ENCODE data around the gene IGHMBP2.

The IGHMBP2 gene

GRCh38 chr11:68939583-68940555 lies 36.2 kb downstream of the IGHMBP2 start:
- no peak for DNase-seq (ENCODE audit: low read depth in 2 of 2)

GRCh38 chr11:68940651-68941323 lies 37.1 kb downstream of the IGHMBP2 start:
- DNase-seq (ENCODE audit: low read depth in 2 of 2), result no peak

GRCh38 chr11:68941324-68942094 lies 37.8 kb downstream of the IGHMBP2 start:
- DNase-seq (ENCODE audit: low read depth in 2 of 2), result no peak

- DNase-seq (ENCODE audit: low read depth in 2 of 2), result no peak
Measured at GRCh38 chr11:68942095-68942620, 38.5 kb downstream of the IGHMBP2 start.

GRCh38 chr11:68942751-68943271 lies 39.1 kb downstream of the IGHMBP2 start:
- no peak for DNase-seq (ENCODE audit: low read depth in 2 of 2)

- DNase-seq (ENCODE audit: low read depth in 2 of 2), result no peak
Measured at GRCh38 chr11:68946416-68947090, 42.9 kb downstream of the IGHMBP2 start.

GRCh38 chr11:68947151-68947550 lies 43.5 kb downstream of the IGHMBP2 start:
- no peak for DNase-seq (ENCODE audit: low read depth in 2 of 2)

- DNase-seq (ENCODE audit: low read depth in 2 of 2), result no peak
Measured at GRCh38 chr11:68948496-68948895, 44.8 kb downstream of the IGHMBP2 start.

- no peak for DNase-seq (ENCODE audit: low read depth in 2 of 2)
Measured at GRCh38 chr11:68948935-68949334, 45.2 kb downstream of the IGHMBP2 start.

GRCh38 chr11:68950270-68950669 lies 46.6 kb downstream of the IGHMBP2 start:
- DNase-seq (ENCODE audit: low read depth in 2 of 2), result no peak

- DNase-seq (ENCODE audit: low read depth in 2 of 2), result no peak
Measured at GRCh38 chr11:68950762-68951161, 47.1 kb downstream of the IGHMBP2 start.

- DNase-seq (ENCODE audit: low read depth in 2 of 2), result no peak
Measured at GRCh38 chr11:68954836-68955606, 51.3 kb downstream of the IGHMBP2 start.

GRCh38 chr11:68955607-68955958 lies 51.9 kb downstream of the IGHMBP2 start:
- DNase-seq (ENCODE audit: low read depth in 2 of 2), result no peak

GRCh38 chr11:68956142-68956541 lies 52.5 kb downstream of the IGHMBP2 start:
- DNase-seq (ENCODE audit: low read depth in 2 of 2), result peak in 1 of 2 donors; percentile 15

GRCh38 chr11:68956547-68957254 lies 53.0 kb downstream of the IGHMBP2 start:
- DNase-seq (ENCODE audit: low read depth in 2 of 2), result no peak

GRCh38 chr11:68958211-68958610 lies 54.5 kb downstream of the IGHMBP2 start:
- no peak for DNase-seq (ENCODE audit: low read depth in 2 of 2)

- DNase-seq (ENCODE audit: low read depth in 2 of 2), result no peak
Measured at GRCh38 chr11:68959465-68960293, 56.0 kb downstream of the IGHMBP2 start.

GRCh38 chr11:68960294-68961071 lies 56.8 kb downstream of the IGHMBP2 start:
- DNase-seq (ENCODE audit: low read depth in 2 of 2), result no peak

All from stimulated activated CD8-positive, alpha-beta memory T cell treated with anti-CD3 and anti-CD28 coated beads, Interleukin-2, amount 100 ng/mL, for 48 hours (primary cell).